T follicular helper cell (primary cell): ENCODE data around the gene FSCN2.

Experiments
- DNase-seq: peaks from one replicate; pipeline ENCODE4 v3.0.0-alpha.2; 2020; ENCODE audit warnings: low read depth
- total RNA-seq, 2 experiments: gene quantifications; one replicate each; lab custom pipeline; 2026; lab: John Stamatoyannopoulos, UW

The FSCN2 gene
- total RNA-seq, result 0.39 to 1.1 reads per million in 2 experiments

- no peak for DNase-seq
Observed at GRCh38 chr17:81527591-81528383, at the start of gene FSCN2. Gene FSCN2 (plus strand): TSS chr17:81528377. CDS start chr17:81528532, 155 bp downstream.

- DNase-seq, result no peak
Observed at GRCh38 chr17:81479175-81480071, 48.8 kb upstream of the FSCN2 start.

- no peak for DNase-seq
Observed at GRCh38 chr17:81480140-81481072, 47.8 kb upstream of the FSCN2 start.

- DNase-seq, result peak; percentile 44
Observed at GRCh38 chr17:81481073-81481799, 46.9 kb upstream of the FSCN2 start.

- DNase-seq, result no peak
Observed at GRCh38 chr17:81481815-81482505, 46.2 kb upstream of the FSCN2 start.

- DNase-seq, result no peak
Observed at GRCh38 chr17:81482673-81483072, 45.5 kb upstream of the FSCN2 start.

- DNase-seq, result no peak
Observed at GRCh38 chr17:81483085-81483861, 44.9 kb upstream of the FSCN2 start.

- no peak for DNase-seq
Observed at GRCh38 chr17:81483862-81484194, 44.3 kb upstream of the FSCN2 start.

- peak; percentile 75 for DNase-seq
Observed at GRCh38 chr17:81484195-81484979, 43.8 kb upstream of the FSCN2 start.

- no peak for DNase-seq
Observed at GRCh38 chr17:81486199-81486810, 41.9 kb upstream of the FSCN2 start.

- DNase-seq, result no peak
Observed at GRCh38 chr17:81487089-81487486, 41.1 kb upstream of the FSCN2 start.

GRCh38 chr17:81487487-81488275 lies 40.5 kb upstream of the FSCN2 start:
- DNase-seq, result peak; percentile 66

- DNase-seq, result no peak
Observed at GRCh38 chr17:81488276-81488860, 39.8 kb upstream of the FSCN2 start.

- no peak for DNase-seq
Observed at GRCh38 chr17:81489012-81489997, 38.9 kb upstream of the FSCN2 start.

GRCh38 chr17:81489998-81490992 lies 37.9 kb upstream of the FSCN2 start:
- no peak for DNase-seq
